CD14-positive monocyte (primary cell): ENCODE data around the gene SH3BP4. TPM values are rescaled to one million over a fixed set of nuclear protein-coding genes. Genes with fewer than 3 reads are reported as not detected.

ENCODE experiments used
- DNase-seq, 3 donors: peaks; one replicate each; pipeline ENCODE4 v3.0.0-alpha.2; 2011 to 2022
- H2AFZ ChIP-seq: 2 replicates; pipeline ENCODE4 v1.6.0; 2012; ENCODE audit warnings: mild to moderate bottlenecking, low read depth, low read length, inconsistent platforms; ENCODE audit not compliant: insufficient read depth, poor library complexity, severe bottlenecking
- H3K27ac ChIP-seq, 2 donors: 1 replicate in 1 of 2; 2 replicates in 1 of 2; pipeline ENCODE4 v1.5.1; 2012 to 2013; ENCODE audit warnings: low read length in 2 of 2, control low read depth in 1 of 2, inconsistent platforms in 1 of 2, low read depth in 1 of 2, mild to moderate bottlenecking in 1 of 2
- H3K27me3 ChIP-seq, 2 donors: one replicate each; pipeline versions ENCODE4 v1.6.0 to v1.6.1; 2011 to 2013; ENCODE audit warnings: low read length in 2 of 2; ENCODE audit not compliant: control insufficient read depth in 2 of 2, insufficient read depth in 2 of 2
- H3K36me3 ChIP-seq, 2 donors: replicated peaks in 1 of 2; 1 replicate in 1 of 2; 2 replicates in 1 of 2; pipeline versions ENCODE4 v1.5.1 to v1.6.1; 2012 to 2013; ENCODE audit warnings: low read length in 2 of 2, control low read depth in 1 of 2, inconsistent platforms in 1 of 2, mild to moderate bottlenecking in 1 of 2; ENCODE audit not compliant: insufficient read depth in 2 of 2, control insufficient read depth in 1 of 2
- H3K4me1 ChIP-seq, 2 donors: 1 replicate in 1 of 2; 2 replicates in 1 of 2; pipeline versions ENCODE4 v1.5.1 to v1.6.1; 2012 to 2013; ENCODE audit warnings: low read length in 2 of 2, control low read depth in 1 of 2, inconsistent platforms in 1 of 2, mild to moderate bottlenecking in 1 of 2, moderate library complexity in 1 of 2; ENCODE audit not compliant: insufficient read depth in 2 of 2, control insufficient read depth in 1 of 2
- H3K4me2 ChIP-seq: replicated peaks from 2 replicates; pipeline ENCODE3; 2012; ENCODE audit warnings: low read length, moderate library complexity, mild to moderate bottlenecking; ENCODE audit not compliant: poor library complexity, severe bottlenecking; ENCODE audit errors: extremely low read depth
- H3K4me3 ChIP-seq, 3 experiments: fragments of 200-600 bp in 1 of 3; sonication (generic) in 1 of 3; replicated peaks in 1 of 3; 1 replicate in 2 of 3; 2 replicates in 1 of 3; pipeline ENCODE4 v1.5.1; 2011 to 2013; ENCODE audit warnings: low read length in 3 of 3, mild to moderate bottlenecking in 3 of 3, control low read depth in 2 of 3, low read depth in 2 of 3, inconsistent platforms in 1 of 3, moderate library complexity in 1 of 3
- H3K79me2 ChIP-seq: 2 replicates; pipeline ENCODE4 v1.6.0; 2012; ENCODE audit warnings: mild to moderate bottlenecking, control low read depth, inconsistent platforms, low read length, moderate library complexity; ENCODE audit not compliant: insufficient read depth
- H3K9ac ChIP-seq: 2 replicates; pipeline ENCODE4 v1.6.0; 2017; ENCODE audit warnings: low read length, mild to moderate bottlenecking; ENCODE audit not compliant: insufficient read depth, poor library complexity, severe bottlenecking
- H3K9me3 ChIP-seq, 2 donors: replicated peaks in 1 of 2; 1 replicate in 1 of 2; 2 replicates in 1 of 2; pipeline versions ENCODE4 v1.5.1 to v1.6.1; 2012 to 2013; ENCODE audit warnings: low read length in 2 of 2, control low read depth in 1 of 2; ENCODE audit not compliant: control insufficient read depth in 1 of 2, insufficient read depth in 1 of 2
- H4K20me1 ChIP-seq: 2 replicates; pipeline ENCODE4 v1.6.0; 2012; ENCODE audit warnings: mild to moderate bottlenecking, low read length, control low read depth, moderate library complexity; ENCODE audit not compliant: insufficient read depth
- H3K27ac Mint-ChIP-seq, 7 donors: one replicate each; pipeline ENCODE4 v1.8.0; 2020; ENCODE audit warnings: mild to moderate bottlenecking in 7 of 7, mixed read lengths in 7 of 7, moderate library complexity in 6 of 7, inconsistent platforms in 2 of 7
- H3K27me3 Mint-ChIP-seq, 3 donors: one replicate each; pipeline ENCODE4 v1.8.0; 2021 to 2022; ENCODE audit warnings: low read depth in 3 of 3, mild to moderate bottlenecking in 3 of 3, mixed read lengths in 3 of 3, moderate library complexity in 3 of 3, inconsistent platforms in 1 of 3
- H3K36me3 Mint-ChIP-seq, 2 donors: one replicate each; pipeline ENCODE4 v1.8.0; 2020; ENCODE audit warnings: mixed read lengths in 2 of 2, inconsistent platforms in 1 of 2, mild to moderate bottlenecking in 1 of 2
- H3K4me1 Mint-ChIP-seq: one replicate; pipeline ENCODE4 v1.8.0; 2020; ENCODE audit warnings: mild to moderate bottlenecking, mixed read lengths
- H3K4me3 Mint-ChIP-seq, 2 donors: one replicate each; pipeline ENCODE4 v1.8.0; 2020; ENCODE audit warnings: mild to moderate bottlenecking in 2 of 2, mixed read lengths in 2 of 2, moderate library complexity in 1 of 2
- H3K9me3 Mint-ChIP-seq, 7 donors: one replicate each; pipeline ENCODE4 v1.8.0; 2020 to 2022; ENCODE audit warnings: mixed read lengths in 7 of 7, mild to moderate bottlenecking in 6 of 7, moderate library complexity in 6 of 7, inconsistent platforms in 2 of 7
- WGBS: methylation state at CpG from one replicate; pipeline ENCODE4 v1.1.5; 2013; ENCODE audit warnings: missing lambda C conversion rate; ENCODE audit not compliant: insufficient coverage; 5-methylcytosine and 5-hydroxymethylcytosine counted together
- intact Hi-C, 2 donors: fragments of 100-400 bp; cut with micrococcal nuclease; formaldehyde crosslinking; loops; one replicate each; pipeline versions ENCODE4 v1.15.0 to v1.15.1; 2023
- polyA plus RNA-seq, 3 donors: library from polyadenylated mRNA; depleted of rRNA in 1 of 3; unstranded in 2 of 3; stranded (reverse) in 1 of 3; fragments of 300-500 nt in 2 of 3; fragments of >200 nt in 1 of 3; fragmentation: Illumina TruSeq in 2 of 3; gene quantifications; 1 replicate in 2 of 3; 2 replicates in 1 of 3; pipeline ENCODE4 v1.2.3, GENCODE V29; 2012 to 2021
- TF ChIP-seq, protein P1 (sequence below): fragments of 200-600 bp; IDR thresholded peaks from one replicate; pipeline ENCODE4 v1.8.0; 2022; ENCODE audit warnings: antibody characterized with exemption, mild to moderate bottlenecking

The SH3BP4 gene
- polyA plus RNA-seq, 3 donors = 0.66 to 1.6 (median 1.3) TPM

GRCh38 chr2:235032949-235033348 is 81.1 kb downstream of the SH3BP4 start:
- no peak overlapping the region for H3K27ac ChIP-seq
- no peak overlapping the region for H3K4me2 ChIP-seq
- no peak overlapping the region for H3K4me3 ChIP-seq
- no peaks in the 10 kb centered on the region for H3K9me3 ChIP-seq
- no peaks in the 10 kb centered on the region for H3K4me1 ChIP-seq
- 100% methylated on average over 6 of the region's 10 CpGs for WGBS
- no peak overlapping the region for H3K27ac Mint-ChIP-seq
- no peaks in the 10 kb centered on the region for H3K36me3 ChIP-seq
- no peaks in the 10 kb centered on the region for H3K27me3 ChIP-seq
- no peak overlapping the region for H2AFZ ChIP-seq
- no peaks in the 10 kb centered on the region for H3K79me2 ChIP-seq
- intact Hi-C loops = no loop called here
- no peaks in the 10 kb centered on the region for H4K20me1 ChIP-seq
- H3K4me3 Mint-ChIP-seq = no peak overlapping the region
- DNase-seq = no peak
- TF ChIP-seq, protein P1, sequence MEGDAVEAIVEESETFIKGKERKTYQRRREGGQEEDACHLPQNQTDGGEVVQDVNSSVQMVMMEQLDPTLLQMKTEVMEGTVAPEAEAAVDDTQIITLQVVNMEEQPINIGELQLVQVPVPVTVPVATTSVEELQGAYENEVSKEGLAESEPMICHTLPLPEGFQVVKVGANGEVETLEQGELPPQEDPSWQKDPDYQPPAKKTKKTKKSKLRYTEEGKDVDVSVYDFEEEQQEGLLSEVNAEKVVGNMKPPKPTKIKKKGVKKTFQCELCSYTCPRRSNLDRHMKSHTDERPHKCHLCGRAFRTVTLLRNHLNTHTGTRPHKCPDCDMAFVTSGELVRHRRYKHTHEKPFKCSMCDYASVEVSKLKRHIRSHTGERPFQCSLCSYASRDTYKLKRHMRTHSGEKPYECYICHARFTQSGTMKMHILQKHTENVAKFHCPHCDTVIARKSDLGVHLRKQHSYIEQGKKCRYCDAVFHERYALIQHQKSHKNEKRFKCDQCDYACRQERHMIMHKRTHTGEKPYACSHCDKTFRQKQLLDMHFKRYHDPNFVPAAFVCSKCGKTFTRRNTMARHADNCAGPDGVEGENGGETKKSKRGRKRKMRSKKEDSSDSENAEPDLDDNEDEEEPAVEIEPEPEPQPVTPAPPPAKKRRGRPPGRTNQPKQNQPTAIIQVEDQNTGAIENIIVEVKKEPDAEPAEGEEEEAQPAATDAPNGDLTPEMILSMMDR = no peak
- no peak overlapping the region for H3K9ac ChIP-seq
- H3K27me3 Mint-ChIP-seq = peaks cover 2 to 8% (median 2%) of the 10 kb centered on the region in 3 donors
- peaks cover 0 to 5% (median 0%) of the 10 kb centered on the region in 7 donors for H3K9me3 Mint-ChIP-seq
- no peaks in the 10 kb centered on the region for H3K4me1 Mint-ChIP-seq
- no peaks in the 10 kb centered on the region for H3K36me3 Mint-ChIP-seq

- intact Hi-C loops = no loop called here
- Histone ChIP-seq H3K4me3 (no peak overlapping the region), H4K20me1 (no peaks in the 10 kb centered on the region), H3K36me3 (no peaks in the 10 kb centered on the region), H3K27me3 (no peaks in the 10 kb centered on the region), H3K4me1 (no peaks in the 10 kb centered on the region), H3K4me2 (no peak overlapping the region), H3K9me3 (no peaks in the 10 kb centered on the region), H2AFZ (no peak overlapping the region), H3K79me2 (no peaks in the 10 kb centered on the region), H3K9ac (no peak overlapping the region), H3K27ac (no peak overlapping the region)
- Mint-ChIP-seq H3K9me3 (peaks cover 0 to 3% (median 0%) of the 10 kb centered on the region in 7 donors), H3K4me1 (no peaks in the 10 kb centered on the region), H3K27me3 (peaks cover 2 to 8% (median 2%) of the 10 kb centered on the region in 3 donors), H3K36me3 (no peaks in the 10 kb centered on the region), H3K27ac (no peak overlapping the region), H3K4me3 (peak overlapping the region in 1 of 2 donors; percentile 50)
- TF ChIP-seq, protein P1 = no peak
- WGBS = 95% methylated on average over 23 of the region's 30 CpGs
- no peak for DNase-seq
These were observed 82.7 kb downstream of the SH3BP4 start for GRCh38 chr2:235034265-235035118.
